Spleen (tissue), 11 donors: ENCODE measurements around the gene LRP2. TPM values are rescaled to one million over a fixed set of nuclear protein-coding genes. Genes with fewer than 3 reads are reported as not detected.
"Not testable (repeated sequence)": the region's sequence is repeated elsewhere in the genome, so short reads cannot be mapped to it uniquely, and the experiment has no call there.

Experiments used
- DNase-seq: peaks from one replicate; pipeline ENCODE4 v3.0.0-alpha.2; 2020
- H3K27ac ChIP-seq, 8 donors: fragments of 200-600 bp; sonication (generic) in 7 of 8; 1 replicate in 4 of 8; 2 replicates in 4 of 8; pipeline versions ENCODE4 v1.5.0 to v1.8.0; 2016 to 2021; ENCODE audit warnings: inconsistent platforms in 4 of 8, mild to moderate bottlenecking in 4 of 8, moderate library complexity in 1 of 8
- H3K27me3 ChIP-seq, 7 donors: fragments of 200-600 bp; sonication (generic) in 6 of 7; replicated peaks in 1 of 7; 1 replicate in 4 of 7; 2 replicates in 3 of 7; pipeline versions ENCODE4 v1.5.0 to v1.8.0; 2016 to 2021; ENCODE audit warnings: inconsistent platforms in 3 of 7, mild to moderate bottlenecking in 1 of 7
- H3K36me3 ChIP-seq, 6 donors: fragments of 200-600 bp; sonication (generic) in 5 of 6; 1 replicate in 4 of 6; 2 replicates in 2 of 6; pipeline versions ENCODE4 v1.5.0 to v1.8.0; 2016 to 2021; ENCODE audit warnings: inconsistent platforms in 2 of 6
- H3K4me1 ChIP-seq, 6 donors: fragments of 200-600 bp; sonication (generic) in 5 of 6; 1 replicate in 3 of 6; 2 replicates in 3 of 6; pipeline versions ENCODE4 v1.5.0 to v1.8.0; 2016 to 2021; ENCODE audit warnings: inconsistent platforms in 3 of 6
- H3K4me3 ChIP-seq, 8 donors: fragments of 200-600 bp; sonication (generic) in 7 of 8; 1 replicate in 4 of 8; 2 replicates in 4 of 8; pipeline versions ENCODE4 v1.5.0 to v1.8.0; 2016 to 2021; ENCODE audit warnings: inconsistent platforms in 4 of 8, mild to moderate bottlenecking in 4 of 8, moderate library complexity in 2 of 8
- H3K9me3 ChIP-seq, 8 donors: fragments of 200-600 bp; sonication (generic) in 7 of 8; 1 replicate in 4 of 8; 2 replicates in 4 of 8; pipeline versions ENCODE4 v1.5.0 to v1.8.0; 2016 to 2021; ENCODE audit warnings: inconsistent platforms in 4 of 8
- CTCF ChIP-seq, 11 experiments: fragments of 200-600 bp in 7 of 11; fragments of 450-650 bp in 4 of 11; sonication (generic) in 4 of 11; IDR thresholded peaks in 8 of 11; conservative IDR thresholded peaks in 3 of 11; 1 replicate in 7 of 11; 2 replicates in 4 of 11; pipeline versions ENCODE4 v1.4.0 to v1.8.0; 2016 to 2021; ENCODE audit warnings: antibody characterized with exemption in 11 of 11, inconsistent platforms in 4 of 11, mild to moderate bottlenecking in 1 of 11
- POLR2A ChIP-seq, 3 donors: fragments of 450-650 bp; IDR thresholded peaks; one replicate each; pipeline ENCODE4 v1.5.1; 2017; ENCODE audit warnings: antibody characterized with exemption in 3 of 3, mild to moderate bottlenecking in 1 of 3
- POLR2AphosphoS5 ChIP-seq, 3 donors: sonication (generic); formaldehyde crosslinking; IDR thresholded peaks; one replicate each; pipeline ENCODE4 v1.5.1; 2017; ENCODE audit warnings: antibody characterized with exemption in 3 of 3
- WGBS, 5 donors: extraction: QIAGEN DNeasy Blood & Tissue Kit in 3 of 5; methylation state at CpG; one replicate each; pipeline versions ENCODE4 v1.1.5 to v1.1.7; 2013 to 2018; 5-methylcytosine and 5-hydroxymethylcytosine counted together
- intact Hi-C: fragments of 100-400 bp; cut with DNase I; formaldehyde crosslinking; loops from one replicate; pipeline ENCODE4 v1.15.0; 2023; ENCODE audit warnings: low total_unique reads
- polyA plus RNA-seq, 3 donors: library from polyadenylated mRNA; stranded (reverse); fragments of 200-250 nt; gene quantifications; one replicate each; pipeline ENCODE4 v1.2.1, GENCODE V29; 2013
- total RNA-seq, 7 donors: library from RNA; depleted of rRNA in 3 of 7; stranded (reverse); fragments of >200 nt in 3 of 7; fragmentation: NEBNext Ultra II Directional in 4 of 7; extraction: Animal tissue kit (Norgen Biotek cat#: 25700) in 4 of 7; gene quantifications; one replicate each; pipeline versions ENCODE4 v1.1.0 to v1.2.1, GENCODE V29; 2016 to 2021
- donor health status: healthy with polysubstance abuse.
- donor health status: DM: no; HTN: no; CAD: no; lungs with moderate emphysema.
- donor health status: DM: no; HTN: no; CAD: no.
- donor health status: Bipolar disorder and iron deficiency.
- donor health status: healthy.
- donor health status: DM: no; HTN: no; CAD: no.
- donor health status: DM: yes; HTN: yes; CAD: no.

Gene LRP2
- total and polyA plus RNA-seq, 10 donors, result not detected

GRCh38 chr2:169330555-169331198 is 31.7 kb downstream of the LRP2 start:
- H3K4me1 ChIP-seq, result no peaks in the 10 kb centered on the region
- no peak for TF ChIP-seq POLR2AphosphoS5 (IDR thresholded peaks at IDR 0.05)
- no peak for TF ChIP-seq POLR2A (IDR thresholded peaks at IDR 0.05)
- no peak for TF ChIP-seq CTCF (IDR thresholded peaks at IDR 0.05 in 8 of 11, conservative IDR thresholded peaks at IDR 0.05 in 3 of 11)
- H3K4me3 ChIP-seq, result no peak overlapping the region
- H3K36me3 ChIP-seq, result no peaks in the 10 kb centered on the region
- no peaks in the 10 kb centered on the region for H3K9me3 ChIP-seq
- WGBS, 5 donors, result 71 to 84% (median 78%) methylated on average over 6 of the region's 6 CpGs
- H3K27me3 ChIP-seq, result peaks cover 0 to 16% (median 0%) of the 10 kb centered on the region in 7 donors
- no peak for DNase-seq
- intact Hi-C loops, result no loop called here
- no peak overlapping the region for H3K27ac ChIP-seq

GRCh38 chr2:169329688-169330554 is 32.4 kb downstream of the LRP2 start:
- Histone ChIP-seq H3K4me3 (no peak overlapping the region), H3K36me3 (no peaks in the 10 kb centered on the region), H3K4me1 (no peaks in the 10 kb centered on the region), H3K9me3 (no peaks in the 10 kb centered on the region), H3K27me3 (peaks cover 0 to 15% (median 0%) of the 10 kb centered on the region in 7 donors), H3K27ac (no peak overlapping the region)
- WGBS, 5 donors, result 88 to 94% (median 91%) methylated on average over 8 of the region's 8 CpGs
- TF ChIP-seq CTCF (IDR thresholded peaks at IDR 0.05 in 8 of 11, conservative IDR thresholded peaks at IDR 0.05 in 3 of 11), result no peak
- TF ChIP-seq POLR2A (IDR thresholded peaks at IDR 0.05), result no peak
- DNase-seq, result no peak
- intact Hi-C loops, result no loop called here

- no peak overlapping the region for H3K27ac ChIP-seq
- intact Hi-C loops, result no loop called here
- H3K27me3 ChIP-seq, result peaks cover 0 to 15% (median 0%) of the 10 kb centered on the region in 7 donors
- no peak for DNase-seq
- no peak overlapping the region for H3K4me3 ChIP-seq
- no peaks in the 10 kb centered on the region for H3K9me3 ChIP-seq
- TF ChIP-seq CTCF (IDR thresholded peaks at IDR 0.05 in 8 of 11, conservative IDR thresholded peaks at IDR 0.05 in 3 of 11) (no peak), POLR2AphosphoS5 (IDR thresholded peaks at IDR 0.05) (no peak), POLR2A (IDR thresholded peaks at IDR 0.05) (no peak)
- 92 to 96% (median 94%) methylated on average over 3 of the region's 3 CpGs for WGBS, 5 donors
- H3K4me1 ChIP-seq, result no peaks in the 10 kb centered on the region
- H3K36me3 ChIP-seq, result no peaks in the 10 kb centered on the region
These were observed 33.5 kb downstream of the LRP2 start for GRCh38 chr2:169328785-169329184.

- H3K27ac ChIP-seq, H3K9me3 ChIP-seq, H3K4me3 ChIP-seq, H3K36me3 ChIP-seq, H3K4me1 ChIP-seq, DNase-seq, intact Hi-C loops: not testable (repeated sequence)
- 95 to 100% (median 99%) methylated on average over 2 to 26 of the region's 33 CpGs; no CpG with 5 or more reads in 2 of the 5 donors for WGBS, 5 donors
- H3K27me3 ChIP-seq, result peaks cover 0 to 15% (median 0%) of the 10 kb centered on the region in 7 donors
These were observed 34.5 kb downstream of the LRP2 start for GRCh38 chr2:169327837-169328236.

GRCh38 chr2:169325886-169326285 is 36.4 kb downstream of the LRP2 start:
- H3K27ac ChIP-seq, intact Hi-C loops, DNase-seq, H3K36me3 ChIP-seq, H3K4me3 ChIP-seq, H3K4me1 ChIP-seq, H3K9me3 ChIP-seq: not testable (repeated sequence)
- 34 to 75% methylated on average over 2 of the region's 4 CpGs; no CpG with 5 or more reads in 3 of the 5 donors for WGBS, 5 donors
- peaks cover 0 to 15% (median 0%) of the 10 kb centered on the region in 7 donors for H3K27me3 ChIP-seq
